ENCODE data around the gene ACTMAP. TPM values are rescaled to one million over a fixed set of nuclear protein-coding genes. Genes with fewer than 3 reads are reported as not detected.

The ACTMAP gene
- total and polyA plus RNA-seq, 2 experiments from 2014 or later: 2.5 to 7.3 TPM

DNA sequence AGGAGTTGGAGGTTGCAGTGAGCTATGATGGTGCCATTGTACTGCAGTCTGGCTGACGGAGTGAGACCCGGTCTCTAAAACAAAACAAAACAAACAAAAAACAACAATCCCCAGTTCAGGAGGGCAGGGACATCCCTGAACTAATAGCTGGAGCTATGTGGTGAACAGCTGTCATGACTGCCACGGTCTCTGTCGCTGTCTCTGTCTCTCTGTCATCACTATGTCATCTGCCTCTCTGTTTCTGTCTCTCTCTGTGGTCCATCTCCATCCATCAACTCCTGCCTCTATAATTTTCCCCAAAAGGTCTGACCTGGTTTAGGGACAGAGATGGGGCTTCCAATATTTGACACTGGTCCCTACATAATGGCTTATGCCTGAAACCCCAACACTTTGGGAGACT, 26.0 kb downstream of the ACTMAP start:
- in situ Hi-C loops (cut with MboI): no loop called here
- TF ChIP-seq EZH2 (IDR thresholded peaks at IDR 0.05; ENCODE audit: insufficient read depth, poor library complexity, severe bottlenecking): no peak
- no peak for TF ChIP-seq EZH2phosphoT487 (IDR thresholded peaks at IDR 0.05; ENCODE audit: insufficient read depth, low read depth)
- Histone ChIP-seq H3K27ac (no peak overlapping the region), H3K36me3 (ENCODE audit: low read depth) (peaks cover 25% of the 10 kb centered on the region), H3K79me2 (ENCODE audit: insufficient read depth) (peaks cover 76% of the 10 kb centered on the region), H3K4me1 (ENCODE audit: insufficient read depth) (peaks cover 25% of the 10 kb centered on the region), H2AFZ (no peak overlapping the region), H3K9ac (no peak overlapping the region), H3F3A (ENCODE audit: insufficient read depth) (peaks cover 24% of the 10 kb centered on the region), H4K20me1 (ENCODE audit: insufficient read depth) (no peaks in the 10 kb centered on the region), H3K4me3 (no peak overlapping the region), H3K4me2 (ENCODE audit: unreplicated experiment) (no peak overlapping the region), H3K27me3 (replicated peaks; ENCODE audit: insufficient read depth) (no peaks in the 10 kb centered on the region), H3K9me2 (ENCODE audit: insufficient read depth) (no peaks in the 10 kb centered on the region), H3K9me3 (ENCODE audit: low read depth) (no peaks in the 10 kb centered on the region)
- no peak for DNase-seq
- WGBS, 2 experiments (ENCODE audit: low coverage in 1 of 2, low lambda C conversion rate in 2 of 2, missing lambda C conversion rate in 2 of 2): 98% methylated on average over 4 of the region's 4 CpGs

DNA sequence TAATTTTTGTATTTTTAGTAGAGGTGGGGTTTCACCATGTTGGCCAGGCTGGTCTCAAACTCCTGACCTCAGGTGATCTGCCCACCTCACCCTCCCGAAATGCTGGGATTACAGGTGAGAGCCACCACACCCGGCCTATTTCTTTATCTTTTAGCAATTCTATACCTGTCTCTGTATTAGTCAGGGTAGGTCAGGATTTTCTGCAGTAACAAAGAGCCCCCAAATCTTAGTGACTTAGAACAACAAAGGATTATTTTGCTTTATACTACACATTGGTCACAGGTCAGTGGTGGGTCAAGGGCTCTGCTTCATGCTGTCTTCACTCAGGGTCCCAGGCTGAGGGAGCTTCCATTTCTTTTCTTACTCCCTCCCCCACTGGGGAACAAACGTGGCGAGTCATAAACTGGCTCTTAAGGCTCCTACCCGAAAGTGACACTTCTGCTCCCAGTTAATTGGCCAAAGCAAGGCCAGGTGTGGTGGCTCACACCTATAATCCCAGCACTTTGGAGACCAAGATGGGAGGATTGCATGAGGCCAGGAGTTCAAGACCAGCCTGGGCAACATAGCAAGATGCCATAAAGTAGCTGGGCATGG, 26.5 kb downstream of the ACTMAP start:
- peaks cover 27% of the 10 kb centered on the region for H3F3A ChIP-seq (ENCODE audit: insufficient read depth)
- WGBS, 2 experiments (ENCODE audit: low coverage in 1 of 2, low lambda C conversion rate in 2 of 2, missing lambda C conversion rate in 2 of 2): 96 to 98% methylated on average over 5 of the region's 5 CpGs

DNA sequence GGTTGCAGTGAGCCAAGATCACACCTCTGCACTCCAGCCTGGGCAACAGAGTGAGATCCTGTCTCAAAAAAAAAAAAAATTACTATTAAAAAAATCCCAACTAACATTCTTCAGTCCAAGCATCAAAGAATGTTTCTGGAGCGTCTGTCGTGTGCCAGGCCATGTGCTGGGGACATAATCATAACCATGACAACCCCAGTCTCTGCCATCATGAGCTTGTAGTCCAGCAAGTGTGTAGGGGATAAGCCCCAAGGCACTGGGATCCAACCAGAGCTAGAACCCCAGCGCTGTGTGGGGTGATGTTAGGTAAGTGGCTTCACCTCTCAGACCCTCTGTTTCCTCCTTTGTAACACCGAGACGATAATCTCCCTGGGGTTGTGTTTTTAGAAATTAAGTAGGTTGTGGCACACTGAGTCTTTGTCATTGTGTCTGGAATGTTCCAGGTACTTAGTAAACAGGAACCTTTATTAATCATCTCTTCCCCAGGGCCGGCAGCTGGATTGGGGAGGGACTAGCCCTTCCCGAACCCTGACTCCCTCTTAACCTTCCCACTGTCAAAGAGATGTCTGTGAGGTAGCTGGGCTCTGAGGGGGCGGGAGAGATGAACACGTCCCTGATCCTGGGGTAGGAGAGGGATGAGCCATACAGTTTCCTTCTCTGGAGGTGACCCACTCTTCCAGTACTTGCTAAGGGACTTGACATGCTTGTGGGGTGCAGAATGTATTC, 28.2 kb downstream of the ACTMAP start:
- Histone ChIP-seq H3K9ac (peak overlapping the region; percentile 49), H4K20me1 (ENCODE audit: insufficient read depth) (no peaks in the 10 kb centered on the region), H3K27ac (peak overlapping the region; percentile 67), H3K27me3 (replicated peaks; ENCODE audit: insufficient read depth) (no peaks in the 10 kb centered on the region), H3K4me3 (peak overlapping the region; percentile 17), H3K79me2 (ENCODE audit: insufficient read depth) (peaks cover 98% of the 10 kb centered on the region), H3K4me1 (ENCODE audit: insufficient read depth) (peaks cover 27% of the 10 kb centered on the region), H3K9me3 (ENCODE audit: low read depth) (no peaks in the 10 kb centered on the region), H3K4me2 (ENCODE audit: unreplicated experiment) (peak overlapping the region; percentile 30), H3F3A (ENCODE audit: insufficient read depth) (peaks cover 40% of the 10 kb centered on the region), H2AFZ (no peak overlapping the region), H3K9me2 (ENCODE audit: insufficient read depth) (no peaks in the 10 kb centered on the region), H3K36me3 (ENCODE audit: low read depth) (peaks cover 15% of the 10 kb centered on the region; the same call in 1 of the 2 replicates)
- 33% methylated on average over 9 of the region's 9 CpGs for WGBS, 2 experiments (ENCODE audit: low coverage in 1 of 2, low lambda C conversion rate in 2 of 2, missing lambda C conversion rate in 2 of 2)
- in situ Hi-C loops (cut with MboI): no loop called here
- TF ChIP-seq EZH2 (IDR thresholded peaks at IDR 0.05; ENCODE audit: insufficient read depth, poor library complexity, severe bottlenecking) (no peak), EZH2phosphoT487 (IDR thresholded peaks at IDR 0.05; ENCODE audit: insufficient read depth, low read depth) (no peak)
- DNase-seq: peak; percentile 71

More for the DNA sequence above, 26.5 kb downstream of the ACTMAP start:
- TF ChIP-seq EZH2 (IDR thresholded peaks at IDR 0.05; ENCODE audit: insufficient read depth, poor library complexity, severe bottlenecking): no peak
- no peak for TF ChIP-seq EZH2phosphoT487 (IDR thresholded peaks at IDR 0.05; ENCODE audit: insufficient read depth, low read depth)
- Histone ChIP-seq H3K79me2 (ENCODE audit: insufficient read depth) (peaks cover 82% of the 10 kb centered on the region), H3K27me3 (replicated peaks; ENCODE audit: insufficient read depth) (no peaks in the 10 kb centered on the region), H4K20me1 (ENCODE audit: insufficient read depth) (no peaks in the 10 kb centered on the region), H3K9me3 (ENCODE audit: low read depth) (no peaks in the 10 kb centered on the region), H2AFZ (no peak overlapping the region), H3K9ac (no peak overlapping the region), H3K36me3 (ENCODE audit: low read depth) (peaks cover 22% of the 10 kb centered on the region), H3K4me1 (ENCODE audit: insufficient read depth) (peaks cover 27% of the 10 kb centered on the region), H3K9me2 (ENCODE audit: insufficient read depth) (no peaks in the 10 kb centered on the region), H3K4me2 (ENCODE audit: unreplicated experiment) (no peak overlapping the region), H3K4me3 (no peak overlapping the region), H3K27ac (no peak overlapping the region)
- no peak for DNase-seq
- in situ Hi-C loops (cut with MboI): no loop called here

DNA sequence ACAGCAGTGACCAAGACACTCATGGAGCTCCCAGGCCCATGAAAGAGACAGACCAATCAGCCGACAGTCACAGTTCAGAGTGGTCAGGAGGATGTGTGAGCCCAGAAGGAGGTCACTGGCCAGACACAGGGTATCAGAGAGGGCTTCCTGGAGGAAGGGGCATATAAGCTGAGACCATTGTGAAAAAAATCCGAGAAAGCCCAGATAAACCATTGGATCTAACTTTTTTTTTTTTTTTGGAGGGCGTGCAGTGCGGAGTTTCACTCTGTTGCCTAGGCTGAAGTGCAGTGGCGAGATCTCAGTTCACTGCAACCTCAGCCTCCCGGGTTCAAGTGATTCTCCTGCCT, 29.2 kb downstream of the ACTMAP start:
- Histone ChIP-seq H2AFZ (no peak overlapping the region), H3K4me2 (ENCODE audit: unreplicated experiment) (peak overlapping the region; percentile 97), H3K36me3 (ENCODE audit: low read depth) (peaks cover 8% of the 10 kb centered on the region; the same call in 1 of the 2 replicates), H3K9me2 (ENCODE audit: insufficient read depth) (no peaks in the 10 kb centered on the region), H3K27me3 (replicated peaks; ENCODE audit: insufficient read depth) (no peaks in the 10 kb centered on the region), H3F3A (ENCODE audit: insufficient read depth) (peaks cover 44% of the 10 kb centered on the region), H3K27ac (peak overlapping the region; percentile 100), H3K9me3 (ENCODE audit: low read depth) (no peaks in the 10 kb centered on the region), H3K4me1 (ENCODE audit: insufficient read depth) (peaks cover 27% of the 10 kb centered on the region), H3K9ac (peak overlapping the region; percentile 96), H4K20me1 (ENCODE audit: insufficient read depth) (no peaks in the 10 kb centered on the region), H3K4me3 (peak overlapping the region; percentile 79), H3K79me2 (ENCODE audit: insufficient read depth) (peaks cover 89% of the 10 kb centered on the region)
- no peak for TF ChIP-seq EZH2phosphoT487 (IDR thresholded peaks at IDR 0.05; ENCODE audit: insufficient read depth, low read depth)
- in situ Hi-C loops (cut with MboI): no loop called here
- no peak for DNase-seq
- WGBS, 2 experiments (ENCODE audit: low coverage in 1 of 2, low lambda C conversion rate in 2 of 2, missing lambda C conversion rate in 2 of 2): 35 to 71% methylated on average over 2 to 6 of the region's 6 CpGs

Measured in GM23248 (cell line).